ENCODE data around the gene CHN2. TPM values are rescaled to one million over a fixed set of nuclear protein-coding genes. Genes with fewer than 3 reads are reported as not detected.

CHN2 gene
- total RNA-seq, result not detected

DNA sequence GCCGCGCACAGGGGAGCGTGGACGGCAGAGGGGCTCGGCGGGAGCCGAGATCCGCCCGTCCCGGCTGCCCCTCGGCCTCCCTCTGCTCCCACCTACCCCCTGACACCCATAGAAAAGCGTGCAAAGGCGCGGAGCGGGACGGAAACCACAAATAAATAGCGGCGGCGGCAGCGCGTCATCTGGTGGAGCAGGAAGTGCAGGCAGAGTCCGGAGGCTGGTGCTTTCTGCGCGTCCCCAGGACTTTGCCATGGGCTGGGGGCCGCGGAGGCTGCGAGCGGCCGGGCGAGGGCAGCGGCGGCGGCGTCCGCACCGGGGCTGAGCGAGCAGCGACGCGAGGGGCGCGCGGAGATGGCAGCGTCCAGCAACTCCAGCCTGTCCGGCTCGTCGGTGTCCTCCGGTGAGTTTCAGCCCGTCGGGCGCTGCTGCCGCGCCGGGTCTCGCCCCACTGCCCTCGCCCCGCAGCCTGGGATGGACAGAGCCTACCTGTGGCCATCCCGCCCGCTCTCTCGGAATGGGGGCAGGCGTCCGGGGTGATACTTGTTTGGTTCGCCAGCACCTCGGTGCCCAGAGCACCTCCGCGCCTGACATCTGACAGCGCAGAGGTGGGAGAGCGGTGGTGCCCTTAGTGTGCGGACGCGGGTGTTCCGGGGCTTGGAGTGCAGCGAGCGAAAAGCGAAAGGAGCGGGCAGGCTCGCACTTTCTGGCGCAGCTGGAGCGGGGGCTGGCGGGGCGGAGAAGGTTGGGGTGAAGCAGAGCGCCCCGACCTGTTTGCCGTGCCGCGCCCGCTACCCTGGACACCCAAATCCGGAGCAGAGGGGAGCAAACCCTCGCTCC is at the start of gene CHN2:
CHN2 (plus strand) TSS at position 182 of the 834 bp plus-strand sequence.
- peaks cover 14% of the 10 kb centered on the region for H3K4me1 Mint-ChIP-seq (ENCODE audit: low read depth)
- H3K9me3 Mint-ChIP-seq, result no peaks in the 10 kb centered on the region
- intact Hi-C loops (cut with micrococcal nuclease), result loop anchor here (5.0 kb wide), 1 partner anchor 147 kb away; no protein-coding TSS in a partner anchor
- peaks cover 59% of the 10 kb centered on the region for H3K27me3 Mint-ChIP-seq (ENCODE audit: low read depth)
- no peaks in the 10 kb centered on the region for H3K36me3 Mint-ChIP-seq (ENCODE audit: low read depth)
- DNase-seq, result peak; percentile 63
- H3K4me3 Mint-ChIP-seq, result peak within 1 kb of the TSS; percentile 64
- H3K27ac Mint-ChIP-seq, result no peak within 1 kb of the TSS
- CTCF ChIA-PET, result no interaction called here

DNA sequence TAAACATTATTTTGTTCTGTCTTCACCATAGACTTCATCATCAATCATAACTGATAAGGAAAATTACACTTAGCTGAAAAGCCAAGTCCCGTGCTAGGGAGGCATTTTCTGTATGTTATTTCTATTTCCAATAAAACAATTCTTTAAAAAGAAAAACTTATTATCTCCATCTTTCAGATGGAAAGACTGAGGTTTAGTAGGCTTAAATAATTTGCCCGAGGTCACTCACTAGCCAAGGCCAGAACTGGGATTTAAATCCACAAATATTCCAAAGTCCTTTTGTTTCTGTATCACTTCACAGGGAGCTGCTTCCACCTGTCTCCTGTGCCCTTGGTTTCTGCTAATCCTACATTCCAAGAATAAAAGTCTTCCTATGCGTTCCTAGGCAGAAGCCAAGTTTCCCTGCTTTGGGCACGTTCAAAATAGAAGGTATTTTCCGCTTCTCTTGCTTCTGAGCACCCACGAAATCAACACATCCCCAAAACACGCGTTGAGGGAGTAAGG is 49.0 kb upstream of the CHN2 start:
- peaks cover 7% of the 10 kb centered on the region for H3K4me1 Mint-ChIP-seq (ENCODE audit: low read depth)
- no peak for DNase-seq
- intact Hi-C loops (cut with micrococcal nuclease), result no loop called here
- CTCF ChIA-PET, result no interaction called here
- H3K4me3 Mint-ChIP-seq, result no peak overlapping the region
- H3K36me3 Mint-ChIP-seq (ENCODE audit: low read depth), result no peaks in the 10 kb centered on the region
- H3K9me3 Mint-ChIP-seq, result no peaks in the 10 kb centered on the region
- H3K27me3 Mint-ChIP-seq (ENCODE audit: low read depth), result peaks cover 32% of the 10 kb centered on the region
- no peak overlapping the region for H3K27ac Mint-ChIP-seq

DNA sequence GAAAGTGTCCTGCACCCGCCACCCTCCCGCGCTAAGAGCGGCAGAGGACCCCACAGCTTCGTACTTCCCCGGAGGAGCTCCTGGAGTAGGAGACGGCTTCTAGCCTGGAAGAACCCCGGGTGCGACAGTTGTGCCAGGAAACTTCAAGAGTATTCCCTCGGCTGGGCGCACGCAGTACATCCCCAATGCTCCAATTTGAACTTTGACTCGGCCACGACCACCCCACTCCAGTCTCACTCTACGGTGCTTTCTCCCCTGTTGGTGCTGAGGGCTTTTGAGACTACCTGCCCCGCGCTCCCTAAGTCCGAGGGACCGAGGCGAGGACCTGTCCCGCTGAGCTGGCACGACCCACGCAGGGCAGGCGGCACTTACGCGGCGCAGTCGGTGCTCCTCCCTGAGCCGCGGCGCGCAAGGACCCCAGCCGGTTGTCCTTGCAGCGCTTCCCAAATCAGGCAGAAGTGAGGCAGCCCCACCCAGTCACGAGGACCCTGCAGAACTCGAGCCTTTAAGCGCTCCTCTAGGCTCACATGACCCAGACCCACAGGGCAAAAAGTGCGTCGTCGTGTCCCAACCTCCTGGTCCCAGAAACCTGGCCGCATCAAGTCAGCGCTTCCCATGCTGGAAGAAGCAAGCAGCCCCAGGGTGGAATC is 48.4 kb upstream of the CHN2 start, which contains the start of gene CPVL:
CPVL (minus strand) TSS at position 481 of the 650 bp plus-strand sequence. CDS start 25,476 bp downstream, outside the sequence.
- CTCF ChIA-PET, result interaction anchor here (0.6 kb wide), 1 partner anchor 136 kb away, joined by 3 read pairs; no protein-coding TSS in a partner anchor
- H3K4me1 Mint-ChIP-seq (ENCODE audit: low read depth), result peaks cover 7% of the 10 kb centered on the region
- H3K36me3 Mint-ChIP-seq (ENCODE audit: low read depth), result no peaks in the 10 kb centered on the region
- DNase-seq, result no peak
- no peak within 1 kb of the TSS for H3K4me3 Mint-ChIP-seq
- no peak within 1 kb of the TSS for H3K27ac Mint-ChIP-seq
- intact Hi-C loops (cut with micrococcal nuclease), result no loop called here
- no peaks in the 10 kb centered on the region for H3K9me3 Mint-ChIP-seq
- peaks cover 33% of the 10 kb centered on the region for H3K27me3 Mint-ChIP-seq (ENCODE audit: low read depth)

DNA sequence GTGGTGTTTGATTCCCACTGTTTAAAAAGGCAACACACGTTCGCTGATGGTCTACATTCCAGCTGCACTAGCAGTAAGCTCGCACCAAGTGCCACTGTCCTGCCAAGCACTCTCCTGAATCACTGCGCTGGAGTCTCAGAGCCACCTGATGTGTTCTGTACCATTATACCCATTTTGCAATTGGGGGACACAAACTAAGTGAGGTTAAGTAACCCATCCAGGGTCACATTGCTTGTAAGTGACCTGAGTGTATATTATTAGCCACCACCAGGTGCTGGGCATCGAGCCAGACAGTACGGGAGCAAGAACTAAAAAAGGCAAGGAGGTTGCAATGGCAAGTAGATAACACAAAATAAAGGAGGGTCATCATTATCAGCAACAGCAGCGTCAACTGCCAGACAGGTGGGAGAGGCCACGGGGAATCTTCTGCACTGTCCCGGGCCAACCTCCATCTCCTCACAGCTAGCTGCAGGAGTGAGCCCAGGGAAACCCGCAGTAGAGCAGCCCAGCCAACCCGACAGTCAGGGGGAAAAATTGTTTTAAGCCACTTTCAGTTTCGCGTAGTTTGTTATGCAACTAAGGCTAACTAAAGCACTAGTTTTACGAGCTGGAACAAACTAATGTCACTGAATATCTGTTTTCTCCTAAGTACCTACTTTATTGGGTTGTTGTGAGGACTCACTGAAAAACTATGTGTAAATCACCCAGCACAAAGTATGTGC is 47.5 kb upstream of the CHN2 start:
- no peak overlapping the region for H3K27ac Mint-ChIP-seq
- peaks cover 37% of the 10 kb centered on the region for H3K27me3 Mint-ChIP-seq (ENCODE audit: low read depth)
- H3K9me3 Mint-ChIP-seq, result no peaks in the 10 kb centered on the region
- no peaks in the 10 kb centered on the region for H3K36me3 Mint-ChIP-seq (ENCODE audit: low read depth)
- DNase-seq, result no peak
- peaks cover 7% of the 10 kb centered on the region for H3K4me1 Mint-ChIP-seq (ENCODE audit: low read depth)
- CTCF ChIA-PET, result interaction anchor here (0.6 kb wide), 1 partner anchor 137 kb away, joined by 3 read pairs; no protein-coding TSS in a partner anchor
- intact Hi-C loops (cut with micrococcal nuclease), result no loop called here
- H3K4me3 Mint-ChIP-seq, result no peak overlapping the region

DNA sequence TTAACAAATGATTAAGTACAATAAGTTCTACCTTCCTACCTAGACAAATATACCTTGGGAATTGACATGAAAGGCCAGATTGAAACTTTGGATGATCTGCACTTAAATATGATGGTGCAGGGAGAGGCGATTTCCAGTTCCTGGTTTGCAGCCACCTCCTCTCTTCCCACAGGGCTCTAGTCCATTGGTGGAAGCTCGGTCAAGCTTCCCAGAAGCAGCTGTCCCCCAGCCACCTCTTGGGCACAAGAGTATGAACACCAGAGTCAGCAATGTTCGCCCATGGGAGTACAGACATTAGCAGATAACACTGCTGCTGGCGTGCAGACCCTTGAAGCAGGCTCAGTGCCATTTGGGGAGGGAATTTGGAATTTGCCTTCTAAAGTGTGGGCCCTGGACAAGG is 46.8 kb upstream of the CHN2 start:
- peaks cover 37% of the 10 kb centered on the region for H3K27me3 Mint-ChIP-seq (ENCODE audit: low read depth)
- H3K4me1 Mint-ChIP-seq (ENCODE audit: low read depth), result peaks cover 7% of the 10 kb centered on the region
- intact Hi-C loops (cut with micrococcal nuclease), result no loop called here
- CTCF ChIA-PET, result interaction anchor here (0.8 kb wide), 1 partner anchor 9 kb away, joined by 3 read pairs; no protein-coding TSS in a partner anchor
- H3K36me3 Mint-ChIP-seq (ENCODE audit: low read depth), result no peaks in the 10 kb centered on the region
- H3K4me3 Mint-ChIP-seq, result no peak overlapping the region
- DNase-seq, result no peak
- H3K9me3 Mint-ChIP-seq, result no peaks in the 10 kb centered on the region
- H3K27ac Mint-ChIP-seq, result no peak overlapping the region

DNA sequence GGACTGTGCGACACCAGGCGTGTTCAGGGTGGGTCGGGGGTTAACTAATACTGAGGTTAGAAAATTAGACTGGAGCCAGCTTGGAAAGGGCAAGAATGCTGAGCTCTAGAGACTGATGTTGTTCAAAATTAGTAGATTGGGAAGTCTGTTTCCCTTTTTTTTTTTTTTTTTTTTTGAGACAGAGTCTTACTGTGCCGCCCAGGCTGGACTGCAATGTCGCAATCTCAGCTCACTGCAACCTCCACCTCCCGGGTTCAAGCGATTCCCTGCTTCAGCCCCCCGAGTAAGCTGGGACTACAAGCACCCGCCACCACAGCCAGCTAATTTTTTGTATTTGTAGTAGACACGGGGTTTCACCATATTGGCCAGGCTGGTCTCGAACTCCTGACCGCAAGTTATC is 45.5 kb upstream of the CHN2 start:
- intact Hi-C loops (cut with micrococcal nuclease), result no loop called here
- CTCF ChIA-PET, result no interaction called here
- H3K4me3 Mint-ChIP-seq, result no peak overlapping the region
- H3K27me3 Mint-ChIP-seq (ENCODE audit: low read depth), result peaks cover 37% of the 10 kb centered on the region
- no peak for DNase-seq
- H3K36me3 Mint-ChIP-seq (ENCODE audit: low read depth), result no peaks in the 10 kb centered on the region
- H3K27ac Mint-ChIP-seq, result no peak overlapping the region
- peaks cover 7% of the 10 kb centered on the region for H3K4me1 Mint-ChIP-seq (ENCODE audit: low read depth)
- H3K9me3 Mint-ChIP-seq, result no peaks in the 10 kb centered on the region

DNA sequence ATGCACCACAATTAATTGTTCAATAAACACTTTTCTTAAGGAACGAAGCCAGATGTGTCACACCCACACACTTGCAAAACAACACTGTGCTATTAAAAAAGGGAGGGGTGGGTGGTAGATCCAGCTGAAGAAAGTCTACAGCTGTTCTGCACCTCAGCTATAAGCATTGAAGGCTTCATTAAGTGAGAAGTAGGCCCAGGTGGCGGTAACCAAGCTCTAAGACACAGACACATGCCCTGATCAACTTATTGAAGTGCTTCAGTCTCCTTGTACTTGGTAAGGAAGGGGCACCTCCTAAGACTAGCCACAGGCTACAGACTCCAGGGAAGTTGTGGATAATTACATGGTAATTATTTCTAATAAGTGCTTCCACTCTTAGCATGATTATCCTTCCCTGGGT is 43.7 kb upstream of the CHN2 start:
- CTCF ChIA-PET, result no interaction called here
- Mint-ChIP-seq H3K36me3 (ENCODE audit: low read depth) (no peaks in the 10 kb centered on the region), H3K9me3 (no peaks in the 10 kb centered on the region)

DNA sequence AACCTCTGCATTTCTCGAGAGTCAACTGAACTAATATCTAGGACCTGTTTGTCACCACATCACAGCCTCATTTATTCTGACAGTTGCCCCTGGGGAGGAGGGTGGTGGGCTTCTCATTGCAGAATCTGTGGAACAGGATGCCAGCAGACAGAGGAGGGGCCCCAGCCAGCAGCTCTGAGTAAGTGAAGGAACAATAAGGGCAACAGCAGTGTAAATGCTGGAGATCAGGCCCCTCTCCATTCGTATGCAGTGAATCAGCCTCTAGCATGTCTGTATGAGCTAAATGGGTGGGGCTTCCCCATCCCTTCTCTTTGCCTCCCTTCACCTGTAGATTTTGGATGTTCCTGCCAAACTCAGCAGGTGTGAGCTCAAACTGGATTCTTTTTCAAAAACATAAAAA is 40.5 kb upstream of the CHN2 start:
- H3K4me3 Mint-ChIP-seq, result no peak overlapping the region
- DNase-seq, result no peak
- peaks cover 9% of the 10 kb centered on the region for H3K27me3 Mint-ChIP-seq (ENCODE audit: low read depth)
- no peaks in the 10 kb centered on the region for H3K9me3 Mint-ChIP-seq
- no peaks in the 10 kb centered on the region for H3K4me1 Mint-ChIP-seq (ENCODE audit: low read depth)
- H3K36me3 Mint-ChIP-seq (ENCODE audit: low read depth), result no peaks in the 10 kb centered on the region
- CTCF ChIA-PET, result interaction anchor here (0.7 kb wide), 1 partner anchor 274 kb away, joined by 3 read pairs; no protein-coding TSS in a partner anchor
- H3K27ac Mint-ChIP-seq, result no peak overlapping the region
- intact Hi-C loops (cut with micrococcal nuclease), result no loop called here

More for the DNA sequence above, 43.7 kb upstream of the CHN2 start:
- Mint-ChIP-seq H3K4me3 (no peak overlapping the region), H3K27ac (no peak overlapping the region), H3K4me1 (ENCODE audit: low read depth) (peaks cover 6% of the 10 kb centered on the region), H3K27me3 (ENCODE audit: low read depth) (peaks cover 25% of the 10 kb centered on the region)
- DNase-seq, result no peak
- intact Hi-C loops (cut with micrococcal nuclease), result no loop called here

DNA sequence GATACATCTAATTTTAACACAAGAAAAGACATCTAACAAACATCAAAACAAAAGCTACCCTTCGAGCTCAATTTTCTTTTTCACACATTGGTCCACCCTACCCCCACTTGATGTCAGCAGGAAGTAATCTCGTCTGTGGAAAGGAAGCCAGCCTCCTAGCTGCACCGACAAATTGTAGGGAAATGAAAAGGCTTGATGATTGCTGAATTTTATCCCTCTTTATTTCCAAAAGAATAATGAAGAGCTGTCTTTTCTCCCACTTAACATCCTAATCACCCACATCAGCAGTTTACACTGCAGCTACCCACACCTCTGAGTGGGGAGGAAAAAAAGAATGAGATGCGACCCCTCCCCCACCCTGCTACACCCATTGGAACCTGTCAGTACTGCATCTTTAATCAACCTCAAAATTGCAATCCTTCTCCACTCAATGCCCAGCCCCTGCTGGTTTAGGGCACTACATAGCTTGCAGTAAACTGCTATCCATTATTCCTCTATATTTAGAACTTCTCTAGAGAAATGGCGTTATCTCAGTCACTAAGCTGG is 37.6 kb upstream of the CHN2 start:
- H3K27me3 Mint-ChIP-seq (ENCODE audit: low read depth), result peaks cover 16% of the 10 kb centered on the region
- no peak for DNase-seq
- H3K4me3 Mint-ChIP-seq, result no peak overlapping the region
- CTCF ChIA-PET, result interaction anchor here (0.7 to 1.7 kb wide), 4 partner anchors 9 to 746 kb away, joined by 3 to 6 read pairs (median 3); no protein-coding TSS in a partner anchor
- intact Hi-C loops (cut with micrococcal nuclease), result no loop called here
- no peaks in the 10 kb centered on the region for H3K36me3 Mint-ChIP-seq (ENCODE audit: low read depth)
- H3K4me1 Mint-ChIP-seq (ENCODE audit: low read depth), result no peaks in the 10 kb centered on the region
- H3K27ac Mint-ChIP-seq, result no peak overlapping the region
- no peaks in the 10 kb centered on the region for H3K9me3 Mint-ChIP-seq

DNA sequence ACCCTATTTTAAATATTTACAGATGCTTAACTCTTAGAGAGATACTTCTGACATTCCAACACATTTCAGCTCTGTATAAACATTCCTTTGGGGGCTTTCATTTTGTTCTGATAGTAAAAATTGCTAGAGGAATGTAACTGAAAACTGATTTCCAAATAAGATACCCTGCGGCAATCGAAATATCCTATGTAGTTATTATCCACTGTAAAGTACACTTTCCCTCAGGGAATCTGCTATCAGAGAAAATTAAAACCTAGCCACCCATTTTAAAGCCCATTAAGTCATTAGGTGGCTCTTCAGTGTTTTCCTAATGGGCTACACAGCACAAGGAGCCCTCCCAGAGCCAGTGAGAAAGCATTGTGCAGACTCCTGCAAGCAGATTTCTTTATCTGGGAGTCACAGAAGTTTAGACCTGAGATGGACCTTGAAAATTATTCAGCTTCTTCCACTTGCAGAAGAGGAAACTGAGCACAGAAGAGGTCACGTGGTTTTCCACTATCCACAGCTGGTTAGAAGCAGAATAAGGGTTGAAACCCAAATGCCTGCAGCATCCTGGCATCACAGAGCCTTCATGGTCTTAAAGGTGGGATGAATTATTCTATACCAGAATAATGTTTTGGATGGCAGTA is 35.7 kb upstream of the CHN2 start:
- intact Hi-C loops (cut with micrococcal nuclease), result no loop called here
- DNase-seq, result no peak
- Mint-ChIP-seq H3K27me3 (ENCODE audit: low read depth) (peaks cover 16% of the 10 kb centered on the region), H3K27ac (no peak overlapping the region), H3K4me3 (no peak overlapping the region), H3K4me1 (ENCODE audit: low read depth) (no peaks in the 10 kb centered on the region), H3K9me3 (no peaks in the 10 kb centered on the region), H3K36me3 (ENCODE audit: low read depth) (no peaks in the 10 kb centered on the region)
- CTCF ChIA-PET, result no interaction called here

DNA sequence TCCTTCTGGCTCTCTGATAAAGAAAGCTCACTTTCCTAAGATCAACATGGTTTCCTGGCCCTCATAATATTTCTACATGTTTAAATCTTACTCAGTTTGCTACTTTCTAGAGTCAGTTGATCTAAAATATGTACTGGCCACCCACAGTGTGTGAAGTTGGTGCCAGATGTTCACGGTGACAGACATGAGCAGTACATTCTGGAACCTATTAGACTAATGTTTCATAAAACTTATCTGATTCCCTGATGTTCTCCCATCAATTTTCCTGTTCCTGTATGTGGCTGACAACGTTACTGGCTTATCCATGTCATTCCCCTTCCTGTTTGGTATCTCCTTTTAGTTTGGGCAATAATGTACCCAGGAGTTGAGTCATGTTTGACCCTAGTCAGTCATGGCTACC is 34.5 kb upstream of the CHN2 start:
- Mint-ChIP-seq H3K27me3 (ENCODE audit: low read depth) (peaks cover 16% of the 10 kb centered on the region), H3K9me3 (no peaks in the 10 kb centered on the region), H3K4me3 (no peak overlapping the region), H3K4me1 (ENCODE audit: low read depth) (no peaks in the 10 kb centered on the region), H3K36me3 (ENCODE audit: low read depth) (no peaks in the 10 kb centered on the region), H3K27ac (no peak overlapping the region)
- CTCF ChIA-PET, result no interaction called here
- intact Hi-C loops (cut with micrococcal nuclease), result no loop called here
- no peak for DNase-seq

Measured in activated naive CD4-positive, alpha-beta T cell treated with anti-CD3 and anti-CD28 coated beads for 36 hours (primary cell).